ENCODE data around the gene THAP9.
"Not testable (repeated sequence)": the region's sequence is repeated elsewhere in the genome, so short reads cannot be mapped to it uniquely, and the experiment has no call there.

THAP9 gene

DNA sequence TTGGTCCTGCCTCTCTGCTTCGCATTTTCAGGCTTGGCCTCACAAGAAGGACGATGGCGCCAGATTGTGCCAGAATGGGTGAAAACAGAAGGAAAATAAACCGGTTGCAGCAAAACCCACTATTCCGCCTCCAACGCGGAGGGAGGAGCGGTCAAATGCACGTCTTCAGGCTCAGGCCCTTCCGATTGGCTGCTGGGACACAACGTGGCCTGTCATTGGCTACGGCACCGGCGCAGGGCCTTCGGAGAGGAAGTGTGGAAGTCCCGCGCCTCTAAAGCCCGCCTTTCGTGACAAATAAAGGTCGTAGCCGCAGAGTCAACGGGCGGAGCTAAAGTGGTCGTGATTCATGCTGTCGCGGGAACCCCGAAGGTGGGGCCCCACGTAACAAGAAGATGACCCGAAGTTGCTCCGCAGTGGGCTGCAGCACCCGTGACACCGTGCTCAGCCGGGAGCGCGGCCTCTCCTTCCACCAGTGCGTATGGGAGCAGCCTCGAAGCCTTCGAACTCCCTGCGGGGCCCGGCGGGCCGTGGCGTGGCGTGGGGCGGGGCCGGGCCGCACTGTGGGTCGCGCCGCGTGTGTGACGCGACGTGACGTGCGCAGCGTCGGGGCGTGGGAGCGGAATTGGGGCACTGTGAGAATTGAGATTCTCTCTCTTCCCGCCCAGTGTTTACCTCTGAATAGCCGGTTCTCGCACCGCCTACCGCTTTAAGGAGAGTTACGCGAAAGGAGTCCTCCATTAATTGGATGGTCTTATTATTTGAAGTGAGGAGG, at the start of gene THAP9:
TSS of gene THAP9 (plus strand) at position 325 of the 772 bp plus-strand sequence. CDS start at position 393, 68 bp downstream.
- peak; percentile 86 for DNase-seq

DNA sequence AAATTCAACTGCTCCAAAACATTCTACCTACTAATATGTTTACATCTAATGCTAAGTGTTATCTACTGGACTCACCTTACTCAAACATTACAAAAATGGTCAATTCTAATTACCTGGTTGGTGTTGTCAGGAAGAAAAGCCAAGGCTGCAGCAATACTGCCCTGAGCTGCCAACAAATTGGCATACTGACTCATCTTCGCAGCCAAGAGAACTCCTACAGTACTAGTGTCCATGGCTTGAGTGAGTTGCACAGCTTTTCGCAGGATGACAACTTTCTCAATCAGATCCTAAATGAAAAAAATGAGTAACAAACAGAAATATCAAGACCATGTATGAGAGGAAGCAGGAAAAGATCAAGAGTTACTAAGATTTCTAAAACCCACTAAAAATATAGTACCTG, 49.2 kb upstream of the THAP9 start:
- no peak for DNase-seq

DNA sequence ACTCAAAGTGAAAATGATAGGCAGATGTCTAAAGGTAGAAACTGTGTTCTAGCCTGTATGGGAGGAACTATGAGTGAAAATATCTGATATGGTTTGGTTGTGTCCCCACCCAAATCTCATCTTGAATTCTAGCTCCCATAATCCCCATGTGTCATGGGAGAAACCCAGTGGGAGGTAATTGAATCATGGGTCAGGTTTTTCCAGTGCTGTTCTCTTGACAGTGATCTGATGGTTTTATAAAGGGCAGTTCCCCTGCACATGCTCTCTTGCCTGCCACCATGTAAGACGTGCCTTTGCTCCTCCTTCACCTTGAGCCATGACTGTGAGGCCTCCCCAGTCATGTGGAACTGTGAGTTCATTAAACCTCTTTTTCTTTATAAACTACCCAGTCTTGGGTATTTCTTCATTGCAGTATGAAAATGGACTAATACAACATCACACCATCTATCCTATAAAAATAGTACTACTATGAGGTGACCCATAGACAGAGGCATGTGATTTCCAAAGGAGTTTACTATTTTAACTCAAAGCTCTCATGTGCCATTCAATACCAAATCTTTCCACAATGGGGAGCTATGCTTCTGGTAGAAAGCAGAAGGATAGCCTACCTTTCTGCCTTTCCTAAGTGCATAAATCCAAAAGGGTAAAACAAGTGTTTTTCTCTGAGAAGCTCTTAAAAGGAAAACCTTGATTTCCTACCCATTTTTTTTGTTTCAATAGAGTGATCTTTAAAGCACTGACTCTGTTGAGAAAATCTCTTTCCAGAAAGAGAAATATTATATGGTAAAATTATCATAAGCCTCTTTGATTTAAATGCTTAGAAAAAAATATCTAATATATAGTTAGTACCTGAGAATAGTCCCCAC, 48.4 kb upstream of the THAP9 start:
- no peak for DNase-seq

DNA sequence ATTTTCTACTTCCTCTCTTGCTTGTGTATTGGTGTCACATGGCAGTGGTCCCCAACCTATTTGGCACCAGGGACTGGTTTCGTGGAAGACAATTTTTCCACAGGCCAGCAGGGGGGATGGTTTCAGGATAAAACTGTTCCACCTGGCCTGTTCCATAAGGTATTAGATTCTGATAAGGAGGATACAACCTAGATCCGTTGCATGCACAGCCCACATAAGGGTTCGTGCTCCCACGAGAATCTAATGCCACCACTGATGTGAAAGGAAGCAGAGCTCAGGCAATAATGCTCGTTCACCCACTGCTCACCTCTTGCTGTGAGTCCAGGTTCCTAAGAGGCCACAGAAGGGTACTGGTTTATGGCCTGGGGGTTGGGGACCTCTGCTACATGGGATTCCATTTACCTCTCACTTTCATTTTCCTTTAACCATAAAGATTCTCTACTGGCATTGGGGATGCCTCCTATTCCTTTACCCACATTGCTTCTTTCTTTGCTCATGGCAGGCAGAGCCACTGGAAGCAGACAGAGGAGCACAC, 47.7 kb upstream of the THAP9 start:
- no peak for DNase-seq

DNA sequence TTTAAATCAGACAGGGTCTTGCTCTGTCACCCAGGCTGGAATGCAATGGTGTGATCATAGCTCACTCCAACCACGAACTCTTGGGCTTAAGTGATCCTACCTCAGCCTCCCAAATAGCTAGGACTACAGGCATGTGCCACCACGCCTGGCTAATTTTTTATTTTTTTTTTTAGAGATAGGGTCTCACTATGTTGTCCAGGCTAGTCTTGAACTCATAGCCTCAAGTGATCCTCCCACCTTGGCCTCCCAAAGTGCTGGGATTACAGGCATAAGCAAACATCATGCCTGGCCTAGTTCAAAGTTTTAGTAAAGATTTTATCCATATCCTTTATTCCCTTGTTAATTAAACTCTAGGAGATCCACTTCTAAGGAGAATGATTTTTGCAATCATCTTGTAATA, 40.0 kb upstream of the THAP9 start:
- DNase-seq, result not testable (repeated sequence)

GRCh38 chr4:82861529-82861928, 39.0 kb upstream of the THAP9 start:
- DNase-seq, result no peak

GRCh38 chr4:82864336-82864979, 36.1 kb upstream of the THAP9 start:
- no peak for DNase-seq

DNA sequence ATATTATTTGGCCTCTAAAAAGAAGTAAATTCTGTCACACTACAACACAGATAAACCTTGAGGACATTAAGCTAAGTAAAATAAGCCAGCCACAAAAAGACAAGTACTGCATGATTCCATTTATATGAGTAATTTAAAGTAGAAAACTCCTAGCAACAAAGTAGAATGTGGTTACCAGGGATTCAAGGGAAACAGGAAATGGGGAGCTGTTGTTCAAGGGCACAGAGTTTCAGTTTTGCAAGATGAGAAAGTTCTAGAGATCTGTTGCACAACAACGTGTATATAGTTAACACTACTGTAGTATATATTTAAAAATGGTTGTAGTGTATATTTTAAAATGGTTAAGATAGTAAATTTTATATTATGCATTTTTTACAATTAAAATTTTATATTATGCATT, 34.9 kb upstream of the THAP9 start:
- no peak for DNase-seq

DNA sequence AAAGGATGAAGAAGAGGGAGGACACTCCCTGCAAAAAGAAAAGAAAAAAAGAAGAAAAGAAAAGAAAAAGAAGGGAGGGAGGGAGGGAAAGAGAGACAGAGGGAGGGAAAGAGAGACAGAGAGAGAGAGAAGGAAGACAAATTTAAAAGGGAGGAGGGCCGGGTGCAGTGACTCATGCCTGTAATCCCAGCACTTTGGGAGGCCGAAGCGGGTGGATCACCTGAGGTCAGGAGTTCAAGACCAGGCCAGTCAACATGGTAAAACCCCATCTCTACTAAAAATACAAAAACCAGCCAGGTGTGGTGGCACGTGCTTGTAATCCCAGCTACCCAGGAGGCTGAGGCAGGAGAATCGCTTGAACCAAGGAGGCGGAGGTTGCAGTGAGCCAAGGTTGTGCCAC, 34.5 kb upstream of the THAP9 start:
- not testable (repeated sequence) for DNase-seq

- DNase-seq, result no peak
Measured at GRCh38 chr4:82866706-82867385, 33.7 kb upstream of the THAP9 start.

- DNase-seq, result no peak
Measured at GRCh38 chr4:82868572-82868971, 32.0 kb upstream of the THAP9 start.

- DNase-seq, result no peak
Measured at GRCh38 chr4:82885410-82885809, 15.1 kb upstream of the THAP9 start.

DNA sequence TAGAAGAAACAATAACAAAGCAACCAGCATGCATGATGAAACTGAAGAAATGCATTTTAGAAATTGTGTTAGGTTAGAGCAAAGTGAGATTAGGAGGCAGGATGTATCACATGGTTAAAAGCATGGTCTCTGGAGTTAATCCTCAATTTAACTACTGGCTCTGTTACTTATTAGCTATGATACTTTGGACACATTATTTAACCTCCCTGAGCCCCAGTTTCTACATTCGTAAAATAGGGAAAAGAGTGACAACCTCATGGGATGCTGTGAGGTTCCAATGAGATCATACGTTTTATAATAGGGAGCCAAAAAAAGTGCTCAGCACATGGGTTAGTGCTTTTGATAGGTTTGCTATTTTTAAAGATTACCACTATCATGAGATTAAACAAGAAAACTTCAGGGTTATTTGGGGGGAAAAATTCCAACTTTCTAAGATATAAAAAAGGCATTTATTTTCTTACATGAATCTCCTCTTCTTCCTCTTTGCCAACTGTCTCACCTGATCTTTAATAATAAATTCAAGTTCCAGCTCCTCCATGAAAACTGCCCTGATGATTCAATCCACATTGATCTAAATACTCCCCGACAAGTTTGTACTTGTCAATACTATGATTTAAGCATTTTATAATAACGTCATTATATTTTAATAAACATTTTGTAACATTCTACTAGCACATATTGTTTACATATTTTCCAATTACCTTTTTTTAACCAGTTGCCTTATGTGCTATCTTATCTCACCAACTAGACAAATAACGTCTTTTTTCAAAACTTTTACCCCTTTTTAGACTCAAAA, 14.2 kb upstream of the THAP9 start:
- no peak for DNase-seq

GRCh38 chr4:82889287-82889686, 11.2 kb upstream of the THAP9 start:
- no peak for DNase-seq

DNA sequence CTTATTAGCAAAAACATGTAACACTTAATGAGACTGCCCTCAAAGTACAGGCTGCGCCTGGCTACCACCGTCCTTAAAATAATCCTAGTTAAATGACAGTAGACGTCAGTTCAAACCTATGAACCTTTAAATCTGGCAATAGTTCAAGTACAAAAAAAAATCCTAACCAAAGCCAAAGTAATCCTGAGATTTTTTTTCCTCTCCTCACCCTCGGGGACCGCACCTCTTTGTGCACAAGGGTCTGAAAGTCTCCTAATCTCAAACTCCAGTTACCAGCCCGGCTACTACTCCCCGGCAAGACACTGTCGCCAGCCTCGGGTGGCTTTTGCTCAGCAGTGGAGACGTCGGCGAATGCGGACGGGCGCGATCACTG, 10.0 kb upstream of the THAP9 start:
- no peak for DNase-seq

DNA sequence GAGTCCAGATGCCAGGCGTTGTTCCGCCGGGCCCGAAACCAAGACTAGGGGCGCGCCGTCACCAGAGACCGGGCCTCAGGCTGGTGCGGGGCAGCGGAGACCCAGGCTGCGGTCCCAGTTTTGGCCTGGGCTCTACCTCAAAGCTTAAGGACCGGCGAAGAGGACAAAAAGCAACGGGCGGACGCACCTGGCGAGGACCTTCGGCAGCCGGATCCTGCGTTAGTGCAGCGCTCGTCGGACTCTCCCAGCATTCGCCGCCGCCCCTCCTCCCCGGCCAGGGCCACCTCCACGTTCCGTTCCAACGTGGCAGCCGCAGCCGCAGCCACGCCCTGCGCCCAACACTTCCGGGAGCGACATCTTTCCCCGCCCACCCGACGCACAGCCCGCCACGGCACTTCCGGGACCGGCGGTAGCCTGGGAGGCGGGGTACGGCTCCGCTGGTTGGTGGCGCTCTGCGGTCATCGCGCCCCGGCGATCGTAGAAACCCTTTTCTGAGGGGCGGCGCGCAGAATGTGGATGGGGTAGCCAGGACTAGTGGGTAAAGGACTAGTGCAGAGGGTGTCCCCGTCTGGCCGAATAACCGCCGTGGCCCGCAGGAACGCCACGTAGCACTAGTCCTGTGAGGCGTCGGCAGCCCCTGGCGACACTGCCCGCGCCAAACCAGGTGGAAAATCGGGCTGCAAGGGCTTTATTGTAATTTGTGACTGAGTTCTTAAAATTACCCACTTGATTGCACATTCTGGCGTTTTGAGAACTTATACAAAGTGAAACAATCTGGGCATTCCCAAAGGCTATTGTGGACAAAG, 9.4 kb upstream of the THAP9 start, which contains the start of gene SEC31A:
TSS of gene SEC31A (minus strand) at position 253 of the 806 bp plus-strand sequence. CDS start 9,217 bp downstream, outside the sequence.
- peak; percentile 74 for DNase-seq

DNA sequence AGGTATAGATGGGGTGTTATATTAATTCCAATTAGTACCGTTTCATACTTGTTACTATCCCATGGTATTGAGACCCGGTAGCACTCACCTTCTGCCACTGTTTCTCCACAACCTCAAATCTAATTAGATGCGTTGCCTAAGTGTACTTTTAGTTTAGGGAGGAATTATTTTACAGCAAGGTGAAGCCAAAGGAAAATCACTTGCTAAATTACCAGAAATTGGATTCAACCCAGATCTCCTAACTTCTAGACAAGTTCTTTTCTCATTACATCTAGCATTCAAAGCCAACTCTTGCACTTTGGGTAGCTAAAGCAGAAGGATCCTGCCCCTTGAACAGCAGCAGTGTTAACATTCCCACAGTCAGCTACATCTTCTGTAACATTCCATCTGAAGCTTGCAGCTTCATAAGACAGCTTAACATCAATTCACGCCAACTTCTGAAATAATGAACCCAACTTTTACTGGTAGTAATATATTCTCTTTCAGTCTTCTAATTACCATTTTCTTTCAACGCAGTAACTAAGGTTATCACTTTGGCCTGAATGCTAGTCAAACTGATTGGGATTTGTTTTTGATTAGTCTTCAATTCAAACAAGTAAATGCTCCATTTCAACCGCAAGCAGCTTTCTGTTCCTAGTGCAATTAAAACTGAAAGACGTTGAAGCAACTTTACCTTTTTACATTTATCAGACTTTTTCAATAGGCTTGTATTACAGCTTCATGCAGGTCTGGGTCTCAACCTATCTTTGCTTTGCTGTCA, 8.6 kb upstream of the THAP9 start:
- DNase-seq, result no peak

GRCh38 chr4:82892467-82892802, 8.1 kb upstream of the THAP9 start:
- no peak for DNase-seq

DNA sequence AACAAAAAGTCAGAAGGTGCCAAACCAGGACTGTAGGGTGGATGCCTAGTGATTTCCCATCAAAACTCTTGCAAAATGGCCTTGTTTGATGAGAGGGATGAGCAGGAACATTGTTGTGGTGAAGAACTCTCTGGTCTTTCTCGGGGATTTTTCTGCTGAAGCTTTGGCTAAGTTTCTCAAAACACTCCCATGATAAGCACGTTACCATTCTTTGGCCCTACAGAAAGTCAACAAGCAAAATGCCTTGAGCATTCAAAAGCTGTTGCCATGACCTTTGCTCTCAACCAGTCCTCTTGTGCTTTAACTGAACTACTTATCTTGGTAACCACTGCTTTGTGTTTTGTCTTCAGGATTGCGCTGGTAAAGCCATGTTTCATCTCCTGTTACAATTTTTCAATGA, 6.6 kb upstream of the THAP9 start:
- no peak for DNase-seq

GRCh38 chr4:82896755-82897154, 3.8 kb upstream of the THAP9 start:
- no peak for DNase-seq
